GM21576 (cell line): ENCODE measurements around the gene MRPL16.
A peak's percentile ranks its signal among the peaks of the same experiment; 100 is the strongest.
"Not testable (repeated sequence)": the region's sequence is repeated elsewhere in the genome, so short reads cannot be mapped to it uniquely, and the experiment has no call there.

Experiments
- ATAC-seq: cut with Tn5 transposase; IDR thresholded peaks from one replicate; pipeline ENCODE4 v1.9.1; 2021; ENCODE audit warnings: mild to moderate bottlenecking, moderate library complexity; ENCODE audit not compliant: unreplicated experiment

MRPL16 gene

GRCh38 chr11:59812220-59812619 lies 1.6 kb upstream of the MRPL16 start:
- no peak for ATAC-seq

- peak; percentile 1 for ATAC-seq
These were observed 307 bp upstream of the MRPL16 start for GRCh38 chr11:59810911-59811259.

GRCh38 chr11:59807047-59807610 lies 3.4 kb downstream of the MRPL16 start:
- no peak for ATAC-seq

- ATAC-seq = no peak
These were observed 6.5 kb downstream of the MRPL16 start for GRCh38 chr11:59804061-59804460.

GRCh38 chr11:59802639-59803176 lies 7.9 kb downstream of the MRPL16 start:
- ATAC-seq = no peak

GRCh38 chr11:59801981-59802638 lies 8.5 kb downstream of the MRPL16 start:
- no peak for ATAC-seq

GRCh38 chr11:59801160-59801706 lies 9.3 kb downstream of the MRPL16 start:
- ATAC-seq = no peak

- no peak for ATAC-seq
These were observed 10.1 kb downstream of the MRPL16 start for GRCh38 chr11:59800390-59801025.

GRCh38 chr11:59794417-59794816 lies 16.2 kb downstream of the MRPL16 start:
- ATAC-seq = no peak

GRCh38 chr11:59792507-59792906 lies 18.1 kb downstream of the MRPL16 start:
- no peak for ATAC-seq

- ATAC-seq = no peak
These were observed 18.9 kb downstream of the MRPL16 start for GRCh38 chr11:59791639-59792038.

GRCh38 chr11:59787816-59788215 lies 22.8 kb downstream of the MRPL16 start:
- ATAC-seq = no peak

- ATAC-seq = no peak
These were observed 23.4 kb downstream of the MRPL16 start for GRCh38 chr11:59787255-59787588.

GRCh38 chr11:59785818-59786217 lies 24.8 kb downstream of the MRPL16 start:
- ATAC-seq = no peak

- ATAC-seq = not testable (repeated sequence)
These were observed 26.1 kb downstream of the MRPL16 start for GRCh38 chr11:59784441-59784840.

- ATAC-seq = no peak
These were observed 26.9 kb downstream of the MRPL16 start for GRCh38 chr11:59783632-59784090.

GRCh38 chr11:59782080-59782479 lies 28.5 kb downstream of the MRPL16 start:
- no peak for ATAC-seq

- ATAC-seq = no peak
These were observed 31.1 kb downstream of the MRPL16 start for GRCh38 chr11:59779487-59779886.

- ATAC-seq = no peak
These were observed 32.5 kb downstream of the MRPL16 start for GRCh38 chr11:59778122-59778521.

GRCh38 chr11:59777104-59777503 lies 33.5 kb downstream of the MRPL16 start:
- ATAC-seq = no peak

- no peak for ATAC-seq
These were observed 34.1 kb downstream of the MRPL16 start for GRCh38 chr11:59776210-59777066.
